Caco-2 (cell line): ENCODE results near the gene LRRC74A. TPM values are rescaled to one million over a fixed set of nuclear protein-coding genes. Genes with fewer than 3 reads are reported as not detected.

Experiments used
- BruUV-seq: library from RNA; stranded (reverse); fragments of 400-500 nt; replicated peaks from 2 replicates; lab custom pipeline; 2021; lab: Mats Ljungman, UMichigan
- CTCF ChIA-PET: fragments of 300-600 bp; sonication (Branson Sonifier 250); formaldehyde crosslinking; loops from one replicate; lab custom pipeline; 2022; ENCODE audit warnings: antibody characterized with exemption; lab: Charles Lee
- POLR2A ChIA-PET: fragments of 300-600 bp; sonication (Branson Sonifier 250); formaldehyde crosslinking; loops from one replicate; lab custom pipeline; 2022; ENCODE audit warnings: antibody characterized with exemption; lab: Charles Lee
- DNase-seq, 2 experiments: peaks; one replicate each; pipeline versions ENCODE4 v3.0.0 to v3.0.0-alpha.2; 2020 to 2022
- H3K27me3 ChIP-seq: replicated peaks from 2 replicates; pipeline ENCODE4 v1.6.0; 2011; ENCODE audit warnings: low read length; ENCODE audit not compliant: control insufficient read depth, insufficient read depth
- H3K36me3 ChIP-seq: 2 replicates; pipeline ENCODE4 v1.5.1; 2011; ENCODE audit warnings: low read length; ENCODE audit not compliant: control insufficient read depth, insufficient read depth
- H3K4me1 ChIP-seq: fragments of 250-450 bp; sonication (Bioruptor Pico); 2 replicates; pipeline ENCODE4 v1.5.1; 2020; ENCODE audit warnings: mild to moderate bottlenecking
- H3K4me3 ChIP-seq: 2 replicates; pipeline ENCODE4 v1.5.1; 2011; ENCODE audit warnings: low read depth, mild to moderate bottlenecking, control low read depth, low read length
- H3K9me3 ChIP-seq: fragments of 250-450 bp; sonication (Bioruptor Pico); 2 replicates; pipeline ENCODE4 v1.5.1; 2020; ENCODE audit warnings: mild to moderate bottlenecking, moderate library complexity
- H3K27ac Mint-ChIP-seq: one replicate; pipeline ENCODE4 v1.8.0; 2022; ENCODE audit warnings: mixed read lengths; ENCODE audit not compliant: unreplicated experiment
- H3K27me3 Mint-ChIP-seq: one replicate; pipeline ENCODE4 v1.8.0; 2022; ENCODE audit warnings: mixed read lengths; ENCODE audit not compliant: insufficient read depth, unreplicated experiment
- H3K36me3 Mint-ChIP-seq: one replicate; pipeline ENCODE4 v1.8.0; 2022; ENCODE audit warnings: mild to moderate bottlenecking, mixed read lengths; ENCODE audit not compliant: insufficient read depth, unreplicated experiment
- H3K4me1 Mint-ChIP-seq: one replicate; pipeline ENCODE4 v1.8.0; 2022; ENCODE audit warnings: low read depth, mixed read lengths; ENCODE audit not compliant: unreplicated experiment
- H3K4me3 Mint-ChIP-seq: one replicate; pipeline ENCODE4 v1.8.0; 2022; ENCODE audit warnings: mild to moderate bottlenecking, moderate library complexity, mixed read lengths; ENCODE audit not compliant: unreplicated experiment
- H3K9me3 Mint-ChIP-seq: one replicate; pipeline ENCODE4 v1.8.0; 2022; ENCODE audit warnings: mixed read lengths; ENCODE audit not compliant: unreplicated experiment
- intact Hi-C: fragments of 100-400 bp; cut with micrococcal nuclease; formaldehyde crosslinking; loops from one replicate; pipeline ENCODE4 v1.10.0; 2022; ENCODE audit not compliant: unreplicated experiment
- total RNA-seq: library from RNA; stranded (reverse); gene quantifications from 2 replicates; pipeline ENCODE4 v1.2.3, GENCODE V29; 2022
- TF ChIP-seq, protein P1 (sequence below), 2 experiments: fragments of 200-600 bp in 1 of 2; IDR thresholded peaks; 1 replicate in 1 of 2; 2 replicates in 1 of 2; pipeline versions ENCODE4 v1.5.1 to v1.8.0; 2011 to 2022; ENCODE audit warnings: antibody characterized with exemption in 1 of 2, control low read depth in 1 of 2, inconsistent platforms in 1 of 2, low read depth in 1 of 2, low read length in 1 of 2, mild to moderate bottlenecking in 1 of 2, moderate library complexity in 1 of 2; ENCODE audit not compliant: insufficient read depth in 1 of 2, severe bottlenecking in 1 of 2, unreplicated experiment in 1 of 2

Gene LRRC74A
- total RNA-seq, 1 experiment from 2014 or later, result not detected

DNA sequence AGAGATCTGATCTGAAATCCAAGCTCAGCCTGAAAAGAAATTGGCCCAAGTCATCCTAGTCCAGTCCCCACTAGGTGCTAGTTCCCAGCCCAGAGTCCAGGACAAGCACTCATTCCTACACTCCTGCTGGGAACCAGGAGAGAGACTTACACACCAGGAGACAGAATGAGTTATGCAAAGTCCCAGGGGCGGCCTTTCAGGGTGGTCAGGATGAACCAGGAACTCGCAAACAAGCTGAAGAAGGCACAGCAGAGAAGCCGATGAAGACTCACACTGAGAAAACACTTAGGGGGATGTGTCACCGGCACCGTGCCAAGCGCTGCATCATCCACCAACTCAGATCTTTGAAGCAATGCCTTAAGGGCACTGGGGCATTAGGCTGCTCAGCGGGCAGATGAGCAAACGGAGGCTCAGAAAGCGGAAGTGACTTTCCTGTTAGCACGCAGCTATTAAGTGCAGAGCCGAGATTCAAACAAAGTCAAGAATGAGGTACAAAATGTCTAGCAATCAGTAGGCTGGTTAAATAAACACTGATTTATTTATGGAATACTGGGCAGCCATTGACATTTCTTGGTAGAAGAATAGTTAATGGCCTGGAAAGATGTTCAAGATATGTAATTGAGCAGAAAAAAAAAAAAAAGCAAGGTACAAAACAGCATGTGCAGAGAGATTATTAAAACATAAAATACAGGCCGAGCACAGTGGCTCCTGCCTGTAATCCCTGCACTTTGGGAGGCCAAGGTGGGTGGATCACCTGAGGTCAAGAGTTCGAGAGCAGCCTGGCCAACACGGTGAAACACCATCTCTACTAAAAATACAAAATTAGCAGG, 78.7 kb downstream of the LRRC74A start:
- Histone ChIP-seq H3K36me3 (no peaks in the 10 kb centered on the region), H3K4me3 (no peak overlapping the region), H3K4me1 (no peaks in the 10 kb centered on the region), H3K9me3 (peaks cover 1% of the 10 kb centered on the region; the same call in 1 of the 2 replicates), H3K27me3 (no peaks in the 10 kb centered on the region)
- no peaks in the 10 kb centered on the region for H3K9me3 Mint-ChIP-seq
- no peak for DNase-seq
- BruUV-seq, result no TSS peak
- intact Hi-C loops, result no loop called here
- no peaks in the 10 kb centered on the region for H3K27me3 Mint-ChIP-seq
- POLR2A ChIA-PET, result no interaction called here
- no peak overlapping the region for H3K27ac Mint-ChIP-seq
- TF ChIP-seq, protein P1, sequence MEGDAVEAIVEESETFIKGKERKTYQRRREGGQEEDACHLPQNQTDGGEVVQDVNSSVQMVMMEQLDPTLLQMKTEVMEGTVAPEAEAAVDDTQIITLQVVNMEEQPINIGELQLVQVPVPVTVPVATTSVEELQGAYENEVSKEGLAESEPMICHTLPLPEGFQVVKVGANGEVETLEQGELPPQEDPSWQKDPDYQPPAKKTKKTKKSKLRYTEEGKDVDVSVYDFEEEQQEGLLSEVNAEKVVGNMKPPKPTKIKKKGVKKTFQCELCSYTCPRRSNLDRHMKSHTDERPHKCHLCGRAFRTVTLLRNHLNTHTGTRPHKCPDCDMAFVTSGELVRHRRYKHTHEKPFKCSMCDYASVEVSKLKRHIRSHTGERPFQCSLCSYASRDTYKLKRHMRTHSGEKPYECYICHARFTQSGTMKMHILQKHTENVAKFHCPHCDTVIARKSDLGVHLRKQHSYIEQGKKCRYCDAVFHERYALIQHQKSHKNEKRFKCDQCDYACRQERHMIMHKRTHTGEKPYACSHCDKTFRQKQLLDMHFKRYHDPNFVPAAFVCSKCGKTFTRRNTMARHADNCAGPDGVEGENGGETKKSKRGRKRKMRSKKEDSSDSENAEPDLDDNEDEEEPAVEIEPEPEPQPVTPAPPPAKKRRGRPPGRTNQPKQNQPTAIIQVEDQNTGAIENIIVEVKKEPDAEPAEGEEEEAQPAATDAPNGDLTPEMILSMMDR (IDR thresholded peaks at IDR 0.05; ENCODE audit: insufficient read depth in 1 of 2, low read depth in 1 of 2, low read length in 1 of 2, severe bottlenecking in 1 of 2, unreplicated experiment in 1 of 2), result no peak
- no peak overlapping the region for H3K4me3 Mint-ChIP-seq
- H3K36me3 Mint-ChIP-seq, result no peaks in the 10 kb centered on the region
- H3K4me1 Mint-ChIP-seq, result no peaks in the 10 kb centered on the region
- CTCF ChIA-PET, result no interaction called here

DNA sequence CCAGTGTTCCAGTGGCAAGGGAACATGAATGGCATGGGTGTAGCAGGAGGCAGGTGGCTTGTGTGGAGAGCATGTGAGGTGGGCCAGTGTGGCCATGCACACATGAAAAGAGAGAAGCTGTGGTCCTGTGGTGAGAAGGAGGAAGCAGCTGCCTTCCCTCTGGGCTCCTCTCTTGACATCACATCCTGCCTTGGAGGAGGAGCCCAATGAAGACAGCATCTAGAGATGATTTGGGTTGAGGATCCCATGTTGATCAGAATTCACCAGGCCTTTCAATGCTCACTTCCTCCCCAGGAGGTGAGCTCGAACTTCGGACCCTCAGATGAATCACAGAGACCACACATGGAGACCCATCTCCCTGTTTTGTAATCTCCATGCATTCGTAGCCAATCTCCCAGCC, 82.6 kb downstream of the LRRC74A start:
- intact Hi-C loops, result no loop called here
- Histone ChIP-seq H3K4me1 (0 out of 2 replicates have a peak, but pooled peaks cover 3% of the 10 kb centered on the region), H3K36me3 (no peaks in the 10 kb centered on the region), H3K9me3 (no peaks in the 10 kb centered on the region), H3K27me3 (no peaks in the 10 kb centered on the region), H3K4me3 (no peak overlapping the region)
- H3K27ac Mint-ChIP-seq, result no peak overlapping the region
- no peak for DNase-seq
- no peak overlapping the region for H3K4me3 Mint-ChIP-seq
- H3K4me1 Mint-ChIP-seq, result no peaks in the 10 kb centered on the region
- H3K27me3 Mint-ChIP-seq, result no peaks in the 10 kb centered on the region
- no TSS peak for BruUV-seq
- ChIA-PET CTCF (no interaction called here), POLR2A (no interaction called here)
- H3K9me3 Mint-ChIP-seq, result no peaks in the 10 kb centered on the region
- TF ChIP-seq, protein P1 (IDR thresholded peaks at IDR 0.05; ENCODE audit: insufficient read depth in 1 of 2, low read depth in 1 of 2, low read length in 1 of 2, severe bottlenecking in 1 of 2, unreplicated experiment in 1 of 2), result no peak
- H3K36me3 Mint-ChIP-seq, result no peaks in the 10 kb centered on the region

DNA sequence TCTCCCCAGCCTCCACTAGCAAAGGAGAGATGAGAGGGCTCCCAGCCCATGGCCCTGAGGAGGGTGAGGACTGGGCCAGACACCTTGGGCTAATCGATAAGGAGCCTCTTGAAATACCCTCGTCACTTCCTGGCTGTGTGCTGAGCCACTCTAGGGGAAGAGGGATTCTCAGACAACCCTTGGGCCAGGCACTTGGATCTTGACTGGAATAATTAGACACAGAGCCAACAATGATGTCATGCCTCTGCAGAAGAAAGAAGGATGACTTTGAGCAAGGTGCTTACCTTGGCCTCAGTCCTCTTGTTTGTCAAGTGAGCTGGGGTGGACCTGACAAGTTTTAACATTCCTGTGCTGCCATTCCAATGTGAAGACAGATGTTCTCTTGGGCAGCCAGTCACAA, 83.1 kb downstream of the LRRC74A start:
- H3K9me3 ChIP-seq, result no peaks in the 10 kb centered on the region
- H3K4me1 ChIP-seq, result peaks cover 6% of the 10 kb centered on the region; the same call in 1 of the 2 replicates
- no peak overlapping the region for H3K4me3 Mint-ChIP-seq
- H3K4me3 ChIP-seq, result no peak overlapping the region
- no TSS peak for BruUV-seq
- no peaks in the 10 kb centered on the region for H3K27me3 ChIP-seq
- H3K4me1 Mint-ChIP-seq, result no peaks in the 10 kb centered on the region
- no peak for DNase-seq
- no peaks in the 10 kb centered on the region for H3K36me3 Mint-ChIP-seq
- POLR2A ChIA-PET, result no interaction called here
- H3K9me3 Mint-ChIP-seq, result no peaks in the 10 kb centered on the region
- TF ChIP-seq, protein P1 (IDR thresholded peaks at IDR 0.05; ENCODE audit: insufficient read depth in 1 of 2, low read depth in 1 of 2, low read length in 1 of 2, severe bottlenecking in 1 of 2, unreplicated experiment in 1 of 2), result no peak
- CTCF ChIA-PET, result no interaction called here
- no peaks in the 10 kb centered on the region for H3K36me3 ChIP-seq
- intact Hi-C loops, result no loop called here
- no peak overlapping the region for H3K27ac Mint-ChIP-seq
- H3K27me3 Mint-ChIP-seq, result no peaks in the 10 kb centered on the region
